ENCODE measurements around the gene KRT10.

Gene KRT10

DNA sequence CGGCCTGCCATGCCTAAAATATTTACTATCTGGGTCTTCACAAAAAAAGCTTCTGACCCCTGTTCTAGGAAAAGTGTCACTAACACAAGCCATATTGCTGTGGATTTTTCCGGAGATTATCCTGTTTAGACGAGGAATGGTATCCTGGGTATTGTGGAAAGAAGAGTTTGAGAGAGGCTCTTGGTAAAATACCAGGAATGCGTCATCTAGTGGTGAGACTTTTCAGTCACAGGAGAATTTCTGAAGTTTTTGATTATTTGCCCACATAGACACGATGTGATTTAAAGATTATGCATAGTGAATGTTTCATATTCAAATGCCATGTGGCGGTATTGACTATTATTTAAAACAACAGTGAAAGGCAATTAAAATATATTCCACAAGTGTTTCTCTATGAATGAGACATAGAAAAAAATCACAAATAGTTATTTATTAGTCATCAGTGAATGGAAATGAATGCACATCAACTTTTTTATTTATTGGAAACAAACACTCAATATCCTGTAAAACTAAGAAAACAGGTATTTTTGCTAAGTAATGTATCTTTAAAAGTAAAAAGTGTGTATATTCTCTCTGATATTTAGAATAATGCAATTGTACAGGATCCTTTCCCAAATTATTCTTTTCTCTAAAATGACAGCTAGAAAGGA lies 30.5 kb downstream of the KRT10 start:
- Histone ChIP-seq H3K36me3 (ENCODE audit: insufficient read depth, low read length) (no peaks in the 10 kb centered on the region), H3K4me3 (ENCODE audit: low read depth in 1 of 2, low read length in 2 of 2) (no peak overlapping the region), H3K4me2 (ENCODE audit: insufficient read depth, low read length) (no peak overlapping the region), H2AFZ (ENCODE audit: low read depth, low read length) (no peak overlapping the region), H3K27me3 (ENCODE audit: insufficient read depth, low read length, poor library complexity) (peaks cover 30% of the 10 kb centered on the region), H3K4me1 (ENCODE audit: insufficient read depth, low read length) (no peaks in the 10 kb centered on the region), H3K9ac (ENCODE audit: low read depth, low read length) (no peak overlapping the region), H4K20me1 (ENCODE audit: insufficient read depth, low read length) (no peaks in the 10 kb centered on the region), H3K79me2 (ENCODE audit: insufficient read depth, low read length) (no peaks in the 10 kb centered on the region), H3K9me3 (ENCODE audit: insufficient read depth, low read length, severe bottlenecking) (no peaks in the 10 kb centered on the region), H3K27ac (ENCODE audit: low read length) (no peak overlapping the region)
- DNase-seq (no peak), ATAC-seq (ENCODE audit: insufficient read depth, low read depth) (no peak)
- no peak for TF ChIP-seq EZH2 (IDR thresholded peaks at IDR 0.05; ENCODE audit: borderline replicate concordance, low read depth, low read length, severe bottlenecking)
- TF ChIP-seq, protein P1, sequence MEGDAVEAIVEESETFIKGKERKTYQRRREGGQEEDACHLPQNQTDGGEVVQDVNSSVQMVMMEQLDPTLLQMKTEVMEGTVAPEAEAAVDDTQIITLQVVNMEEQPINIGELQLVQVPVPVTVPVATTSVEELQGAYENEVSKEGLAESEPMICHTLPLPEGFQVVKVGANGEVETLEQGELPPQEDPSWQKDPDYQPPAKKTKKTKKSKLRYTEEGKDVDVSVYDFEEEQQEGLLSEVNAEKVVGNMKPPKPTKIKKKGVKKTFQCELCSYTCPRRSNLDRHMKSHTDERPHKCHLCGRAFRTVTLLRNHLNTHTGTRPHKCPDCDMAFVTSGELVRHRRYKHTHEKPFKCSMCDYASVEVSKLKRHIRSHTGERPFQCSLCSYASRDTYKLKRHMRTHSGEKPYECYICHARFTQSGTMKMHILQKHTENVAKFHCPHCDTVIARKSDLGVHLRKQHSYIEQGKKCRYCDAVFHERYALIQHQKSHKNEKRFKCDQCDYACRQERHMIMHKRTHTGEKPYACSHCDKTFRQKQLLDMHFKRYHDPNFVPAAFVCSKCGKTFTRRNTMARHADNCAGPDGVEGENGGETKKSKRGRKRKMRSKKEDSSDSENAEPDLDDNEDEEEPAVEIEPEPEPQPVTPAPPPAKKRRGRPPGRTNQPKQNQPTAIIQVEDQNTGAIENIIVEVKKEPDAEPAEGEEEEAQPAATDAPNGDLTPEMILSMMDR (IDR thresholded peaks at IDR 0.05; ENCODE audit: borderline replicate concordance, extremely low read depth, low read length, poor library complexity, severe bottlenecking), result no peak

DNA sequence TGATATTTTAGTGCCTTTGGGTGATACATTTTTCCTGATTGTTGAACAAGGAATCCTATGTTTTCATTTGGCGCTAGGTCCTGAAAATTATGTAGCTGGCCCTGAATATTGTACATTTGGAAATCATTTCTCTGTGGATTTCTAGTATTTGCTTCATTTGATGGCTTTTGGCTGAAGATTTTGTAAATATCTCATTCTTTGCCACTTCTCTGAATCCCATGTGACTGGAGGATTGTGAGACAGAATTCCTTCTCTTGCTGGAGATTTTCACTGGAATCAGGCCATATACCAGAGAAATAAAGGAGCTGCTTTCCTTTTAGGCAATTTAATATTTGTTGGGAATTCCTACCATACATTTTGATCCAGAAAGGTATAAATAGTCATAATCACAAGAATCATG lies 31.3 kb downstream of the KRT10 start:
- H3K4me1 ChIP-seq (ENCODE audit: insufficient read depth, low read length), result no peaks in the 10 kb centered on the region
- no peaks in the 10 kb centered on the region for H3K9me3 ChIP-seq (ENCODE audit: insufficient read depth, low read length, severe bottlenecking)
- H3K27ac ChIP-seq (ENCODE audit: low read length), result no peak overlapping the region
- H3K36me3 ChIP-seq (ENCODE audit: insufficient read depth, low read length), result no peaks in the 10 kb centered on the region
- no peak for ATAC-seq (ENCODE audit: insufficient read depth, low read depth)
- H3K4me3 ChIP-seq (ENCODE audit: low read depth in 1 of 2, low read length in 2 of 2), result no peak overlapping the region
- no peak for TF ChIP-seq EZH2 (IDR thresholded peaks at IDR 0.05; ENCODE audit: borderline replicate concordance, low read depth, low read length, severe bottlenecking)
- TF ChIP-seq, protein P1 (IDR thresholded peaks at IDR 0.05; ENCODE audit: borderline replicate concordance, extremely low read depth, low read length, poor library complexity, severe bottlenecking), result no peak
- no peak overlapping the region for H2AFZ ChIP-seq (ENCODE audit: low read depth, low read length)
- H4K20me1 ChIP-seq (ENCODE audit: insufficient read depth, low read length), result no peaks in the 10 kb centered on the region
- no peak for DNase-seq
- peaks cover 25% of the 10 kb centered on the region for H3K27me3 ChIP-seq (ENCODE audit: insufficient read depth, low read length, poor library complexity)
- no peak overlapping the region for H3K4me2 ChIP-seq (ENCODE audit: insufficient read depth, low read length)
- no peak overlapping the region for H3K9ac ChIP-seq (ENCODE audit: low read depth, low read length)
- no peaks in the 10 kb centered on the region for H3K79me2 ChIP-seq (ENCODE audit: insufficient read depth, low read length)

DNA sequence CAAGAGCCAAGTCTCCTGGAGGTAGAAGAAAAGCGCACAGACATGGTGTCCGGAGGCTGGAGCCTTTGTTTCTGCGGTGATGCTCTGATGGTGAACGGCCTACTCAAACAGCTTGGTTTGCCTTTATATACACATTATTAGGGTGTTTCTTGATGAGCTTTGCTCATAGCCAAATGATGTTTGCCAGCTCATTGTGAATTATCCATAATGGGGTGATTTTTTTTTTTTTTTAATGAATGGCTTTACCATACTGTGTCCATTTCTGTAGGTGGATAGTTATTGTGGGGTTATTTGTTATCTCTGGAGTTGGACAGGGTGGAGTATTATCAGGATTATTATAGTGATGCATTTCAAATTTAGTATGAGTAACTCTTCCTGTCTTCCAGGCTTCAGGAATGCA lies 40.0 kb downstream of the KRT10 start, which contains the start of gene KRT27:
TSS of gene KRT27 (minus strand) at position 101 of the 400 bp plus-strand sequence. CDS start at position 44, 57 bp downstream.
- no peaks in the 10 kb centered on the region for H4K20me1 ChIP-seq (ENCODE audit: insufficient read depth, low read length)
- TF ChIP-seq EZH2 (IDR thresholded peaks at IDR 0.05; ENCODE audit: borderline replicate concordance, low read depth, low read length, severe bottlenecking), result no peak
- TF ChIP-seq, protein P1 (IDR thresholded peaks at IDR 0.05; ENCODE audit: borderline replicate concordance, extremely low read depth, low read length, poor library complexity, severe bottlenecking), result no peak
- no peak for DNase-seq

More for the DNA sequence above, 40.0 kb downstream of the KRT10 start, which contains the start of gene KRT27:
- Histone ChIP-seq H3K9ac (ENCODE audit: low read depth, low read length) (no peak within 1 kb of the TSS), H2AFZ (ENCODE audit: low read depth, low read length) (no peak within 1 kb of the TSS), H3K4me2 (ENCODE audit: insufficient read depth, low read length) (no peak within 1 kb of the TSS), H3K79me2 (ENCODE audit: insufficient read depth, low read length) (no peaks in the 10 kb centered on the region), H3K4me1 (ENCODE audit: insufficient read depth, low read length) (no peaks in the 10 kb centered on the region), H3K9me3 (ENCODE audit: insufficient read depth, low read length, severe bottlenecking) (no peaks in the 10 kb centered on the region), H3K27ac (ENCODE audit: low read length) (no peak within 1 kb of the TSS), H3K27me3 (ENCODE audit: insufficient read depth, low read length, poor library complexity) (peaks cover 11% of the 10 kb centered on the region), H3K4me3 (ENCODE audit: low read depth in 1 of 2, low read length in 2 of 2) (no peak within 1 kb of the TSS), H3K36me3 (ENCODE audit: insufficient read depth, low read length) (no peaks in the 10 kb centered on the region)
- no peak for ATAC-seq (ENCODE audit: insufficient read depth, low read depth)

Measured in DND-41 (cell line).